Hepatocyte (in vitro differentiated cells): ENCODE measurements around the gene TPSG1. TPM values are rescaled to one million over a fixed set of nuclear protein-coding genes. Genes with fewer than 3 reads are reported as not detected.
"Not testable (repeated sequence)": the region's sequence is repeated elsewhere in the genome, so short reads cannot be mapped to it uniquely, and the experiment has no call there.

Source experiments
- DNase-seq: peaks from one replicate; pipeline ENCODE4 v3.0.0-alpha.2; 2016; ENCODE audit warnings: low spot score
- H2AFZ ChIP-seq: fragments of 200-600 bp; sonication (generic); 2 replicates; pipeline ENCODE4 v1.6.0; 2016; ENCODE audit warnings: antibody characterized with exemption, mild to moderate bottlenecking
- H3K27ac ChIP-seq: fragments of 200-600 bp; sonication (generic); 2 replicates; pipeline ENCODE4 v1.5.1; 2016; ENCODE audit warnings: mild to moderate bottlenecking
- H3K27me3 ChIP-seq: fragments of 200-600 bp; sonication (generic); 2 replicates; pipeline ENCODE4 v1.6.1; 2016
- H3K36me3 ChIP-seq: fragments of 200-600 bp; sonication (generic); replicated peaks from 2 replicates; pipeline ENCODE4 v1.5.1; 2016; ENCODE audit warnings: low read depth; ENCODE audit not compliant: insufficient read depth
- H3K4me1 ChIP-seq: fragments of 200-600 bp; sonication (generic); 2 replicates; pipeline ENCODE4 v1.5.1; 2016; ENCODE audit warnings: mild to moderate bottlenecking, moderate library complexity; ENCODE audit not compliant: insufficient read depth
- H3K4me2 ChIP-seq: fragments of 200-600 bp; sonication (generic); 2 replicates; pipeline ENCODE4 v1.6.0; 2016
- H3K4me3 ChIP-seq: fragments of 200-600 bp; sonication (generic); 2 replicates; pipeline ENCODE4 v1.5.1; 2016; ENCODE audit warnings: mild to moderate bottlenecking
- H3K79me2 ChIP-seq: fragments of 200-600 bp; sonication (generic); 2 replicates; pipeline ENCODE4 v1.6.0; 2017; ENCODE audit warnings: mild to moderate bottlenecking
- H3K9me2 ChIP-seq: fragments of 200-600 bp; sonication (generic); replicated peaks from 2 replicates; pipeline ENCODE4 v1.6.0; 2017; ENCODE audit warnings: mild to moderate bottlenecking; ENCODE audit not compliant: insufficient read depth
- H3K9me3 ChIP-seq: fragments of 200-600 bp; sonication (generic); 2 replicates; pipeline ENCODE4 v1.5.1; 2016; ENCODE audit warnings: low read depth, mild to moderate bottlenecking
- H4K20me1 ChIP-seq: fragments of 200-600 bp; sonication (generic); 2 replicates; pipeline ENCODE4 v1.6.0; 2016; ENCODE audit warnings: mild to moderate bottlenecking; ENCODE audit not compliant: insufficient read depth, poor library complexity, severe bottlenecking
- CTCF ChIP-seq: fragments of 200-600 bp; sonication (generic); IDR thresholded peaks from 2 replicates; pipeline ENCODE4 v1.5.1; 2016; ENCODE audit warnings: antibody characterized with exemption, mild to moderate bottlenecking; ENCODE audit not compliant: poor library complexity
- EZH2 ChIP-seq: fragments of 200-600 bp; sonication (generic); IDR thresholded peaks from 2 replicates; pipeline ENCODE4 v1.6.1; 2016; ENCODE audit warnings: antibody characterized with exemption, mild to moderate bottlenecking, borderline replicate concordance
- EZH2phosphoT487 ChIP-seq: fragments of 200-600 bp; sonication (generic); IDR thresholded peaks from one replicate; pipeline ENCODE4 v1.6.1; 2018; ENCODE audit warnings: antibody characterized with exemption, mild to moderate bottlenecking, low read depth, moderate library complexity; ENCODE audit not compliant: unreplicated experiment, severe bottlenecking
- WGBS: methylation state at CpG from one replicate; pipeline ENCODE4 v1.1.6; 2016; ENCODE audit warnings: low lambda C conversion rate; ENCODE audit errors: missing lambda C conversion rate; 5-methylcytosine and 5-hydroxymethylcytosine counted together
- polyA plus RNA-seq: library from polyadenylated mRNA; unstranded; fragments of >200 nt; fragmentation: Nextera tagmentation; extraction: Ambion mirVana; gene quantifications from 2 replicates; pipeline ENCODE4 v1.2.1, GENCODE V29; 2016
- total RNA-seq: library from RNA; depleted of rRNA; stranded (reverse); fragments of >200 nt; gene quantifications from 2 replicates; pipeline ENCODE4 v1.2.3, GENCODE V29; 2014

TPSG1 gene
- total and polyA plus RNA-seq, 2 experiments from 2014 or later: 0.67 to 2.0 TPM

- H3K27me3 ChIP-seq: no peaks in the 10 kb centered on the region
- H3K4me2 ChIP-seq: no peak overlapping the region
- H3K27ac ChIP-seq: no peak overlapping the region
- H3K79me2 ChIP-seq: no peaks in the 10 kb centered on the region
- H3K9me3 ChIP-seq: no peaks in the 10 kb centered on the region
- no peaks in the 10 kb centered on the region for H3K9me2 ChIP-seq
- H4K20me1 ChIP-seq: no peaks in the 10 kb centered on the region
- no peaks in the 10 kb centered on the region for H3K36me3 ChIP-seq
- no peak overlapping the region for H2AFZ ChIP-seq
- TF ChIP-seq EZH2: no peak
- no peak for TF ChIP-seq CTCF
- TF ChIP-seq EZH2phosphoT487: no peak
- H3K4me3 ChIP-seq: no peak overlapping the region
- peaks cover 7% of the 10 kb centered on the region for H3K4me1 ChIP-seq
- DNase-seq: no peak
- 84% methylated on average over 9 of the region's 9 CpGs for WGBS
These were observed 47.6 kb upstream of the TPSG1 start for GRCh38 chr16:1272453-1273198.

GRCh38 chr16:1271724-1272413, 46.8 kb upstream of the TPSG1 start:
- not testable (repeated sequence) for H3K9me3 ChIP-seq, H3K36me3 ChIP-seq, H3K4me3 ChIP-seq, H3K9me2 ChIP-seq, H2AFZ ChIP-seq, H4K20me1 ChIP-seq, H3K27ac ChIP-seq, H3K27me3 ChIP-seq, H3K4me2 ChIP-seq, H3K79me2 ChIP-seq, H3K4me1 ChIP-seq
- 60% methylated on average over 19 of the region's 19 CpGs for WGBS
- peak; percentile 69 for DNase-seq

GRCh38 chr16:1271380-1271723, 46.3 kb upstream of the TPSG1 start:
- no peak overlapping the region for H3K4me3 ChIP-seq
- no peak for DNase-seq
- 92% methylated on average over 10 of the region's 12 CpGs for WGBS
- no peaks in the 10 kb centered on the region for H4K20me1 ChIP-seq
- H3K27me3 ChIP-seq: no peaks in the 10 kb centered on the region
- no peak for TF ChIP-seq EZH2phosphoT487
- TF ChIP-seq EZH2: no peak
- no peak for TF ChIP-seq CTCF
- H3K4me1 ChIP-seq: peaks cover 7% of the 10 kb centered on the region
- no peaks in the 10 kb centered on the region for H3K36me3 ChIP-seq
- no peak overlapping the region for H3K4me2 ChIP-seq
- no peaks in the 10 kb centered on the region for H3K9me3 ChIP-seq
- H3K27ac ChIP-seq: no peak overlapping the region
- H3K79me2 ChIP-seq: no peaks in the 10 kb centered on the region
- no peaks in the 10 kb centered on the region for H3K9me2 ChIP-seq
- no peak overlapping the region for H2AFZ ChIP-seq

- not testable (repeated sequence) for H3K36me3 ChIP-seq, H3K27ac ChIP-seq, H3K79me2 ChIP-seq, H4K20me1 ChIP-seq, DNase-seq, H3K4me1 ChIP-seq, H3K27me3 ChIP-seq, H2AFZ ChIP-seq, H3K4me3 ChIP-seq, H3K9me3 ChIP-seq, H3K9me2 ChIP-seq, H3K4me2 ChIP-seq
- 90% methylated on average over 7 of the region's 7 CpGs for WGBS
These were observed 44.4 kb upstream of the TPSG1 start for GRCh38 chr16:1269418-1269817.
